GM12864 (cell line): ENCODE results near the gene PIP5K1B.

Source experiments
- DNase-seq: peaks from one replicate; pipeline ENCODE4 v3.0.0-alpha.2; 2011; ENCODE audit warnings: low read depth
- H3K4me3 ChIP-seq: 2 replicates; pipeline ENCODE4 v1.5.1; 2011; ENCODE audit warnings: mild to moderate bottlenecking, low read depth, low read length, control low read depth
- TF ChIP-seq, protein P1 (sequence below): IDR thresholded peaks from 2 replicates; pipeline ENCODE4 v1.5.1; 2011; ENCODE audit warnings: low read depth, mild to moderate bottlenecking, moderate library complexity, low read length, control low read depth, inconsistent platforms; ENCODE audit errors: missing control alignments

The PIP5K1B gene

GRCh38 chr9:69054989-69055388 is 349.9 kb downstream of the PIP5K1B start:
- DNase-seq: no peak
- no peak overlapping the region for H3K4me3 ChIP-seq
- TF ChIP-seq, protein P1, sequence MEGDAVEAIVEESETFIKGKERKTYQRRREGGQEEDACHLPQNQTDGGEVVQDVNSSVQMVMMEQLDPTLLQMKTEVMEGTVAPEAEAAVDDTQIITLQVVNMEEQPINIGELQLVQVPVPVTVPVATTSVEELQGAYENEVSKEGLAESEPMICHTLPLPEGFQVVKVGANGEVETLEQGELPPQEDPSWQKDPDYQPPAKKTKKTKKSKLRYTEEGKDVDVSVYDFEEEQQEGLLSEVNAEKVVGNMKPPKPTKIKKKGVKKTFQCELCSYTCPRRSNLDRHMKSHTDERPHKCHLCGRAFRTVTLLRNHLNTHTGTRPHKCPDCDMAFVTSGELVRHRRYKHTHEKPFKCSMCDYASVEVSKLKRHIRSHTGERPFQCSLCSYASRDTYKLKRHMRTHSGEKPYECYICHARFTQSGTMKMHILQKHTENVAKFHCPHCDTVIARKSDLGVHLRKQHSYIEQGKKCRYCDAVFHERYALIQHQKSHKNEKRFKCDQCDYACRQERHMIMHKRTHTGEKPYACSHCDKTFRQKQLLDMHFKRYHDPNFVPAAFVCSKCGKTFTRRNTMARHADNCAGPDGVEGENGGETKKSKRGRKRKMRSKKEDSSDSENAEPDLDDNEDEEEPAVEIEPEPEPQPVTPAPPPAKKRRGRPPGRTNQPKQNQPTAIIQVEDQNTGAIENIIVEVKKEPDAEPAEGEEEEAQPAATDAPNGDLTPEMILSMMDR: no peak

DNA sequence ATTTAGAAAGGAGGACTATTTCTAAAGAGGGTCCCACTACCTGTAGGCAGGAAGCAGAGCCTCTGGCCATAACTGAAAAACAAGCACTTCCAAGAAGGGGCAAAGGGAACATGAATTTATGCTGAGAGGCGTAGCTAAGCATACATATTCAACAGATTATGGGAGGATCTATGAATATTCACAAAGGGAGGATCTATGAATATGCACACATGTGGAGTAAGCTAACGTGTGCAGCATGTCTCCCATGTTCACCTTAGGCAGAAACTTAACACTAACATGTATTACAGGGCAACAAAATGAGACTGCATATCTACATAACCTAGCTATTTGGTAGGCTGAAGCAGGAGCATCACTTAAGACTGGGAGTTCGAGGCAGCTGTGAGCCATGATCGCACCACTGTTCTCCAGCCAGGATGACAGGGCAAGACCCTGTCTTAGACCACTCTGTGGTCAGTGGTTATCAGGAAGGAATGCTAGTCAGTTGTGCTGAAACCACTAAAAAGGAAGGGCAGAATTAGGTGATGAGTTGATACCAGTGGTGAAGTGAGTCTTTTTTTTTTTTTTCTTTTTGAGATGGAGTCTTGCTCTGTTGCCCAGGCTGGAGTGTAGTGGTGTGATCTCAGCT is 351.3 kb downstream of the PIP5K1B start:
- no peak overlapping the region for H3K4me3 ChIP-seq
- no peak for DNase-seq
- TF ChIP-seq, protein P1: no peak

DNA sequence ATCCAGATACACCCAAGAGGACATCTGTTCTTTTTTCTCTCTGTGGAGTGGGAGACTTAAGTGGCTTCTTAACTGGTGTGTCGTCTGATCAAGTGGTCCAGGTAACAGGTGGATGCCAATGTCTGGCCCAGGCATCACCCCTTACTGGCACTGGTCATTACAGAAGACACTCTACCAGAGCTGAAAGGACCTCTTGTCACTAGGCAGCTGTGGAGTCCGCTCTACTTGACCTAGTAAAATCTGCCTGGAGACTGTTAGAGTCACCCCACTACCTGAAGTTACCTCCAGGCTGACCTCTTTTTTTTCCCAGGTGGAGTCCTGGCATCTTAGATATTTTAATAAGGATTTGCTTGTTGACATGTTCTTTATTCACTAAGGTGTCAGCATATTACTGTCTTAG is 353.1 kb downstream of the PIP5K1B start:
- no peak overlapping the region for H3K4me3 ChIP-seq
- DNase-seq: no peak
- TF ChIP-seq, protein P1: no peak
